ENCODE results near the gene CCDC24. TPM values are rescaled to one million over a fixed set of nuclear protein-coding genes. Genes with fewer than 3 reads are reported as not detected.

CCDC24 gene
- total and polyA plus RNA-seq, 2 of the 13 experiments (the other 11 are each of a cell fraction or from before 2014, with no cell fraction given): 1.4 to 2.9 TPM

GRCh38 chr1:43947874-43948437 lies 43.4 kb upstream of the CCDC24 start (continued):
- TF ChIP-seq ZNF557 (CRISPR knock-in tag; IDR thresholded peaks at IDR 0.05) (no peak), RFXAP (CRISPR knock-in tag; IDR thresholded peaks at IDR 0.05; ENCODE audit: borderline replicate concordance) (no peak), CCAR2 (optimal IDR thresholded peaks at IDR 0.05; ENCODE audit: low read depth, low read length) (no peak), MTA3 (CRISPR knock-in tag; IDR thresholded peaks at IDR 0.05) (no peak), ZNF766 (CRISPR knock-in tag; IDR thresholded peaks at IDR 0.05; ENCODE audit: borderline replicate concordance) (0 out of 2 replicates have a peak, but pooled peaks have one; percentile 45), ZNF264 (CRISPR knock-in tag; IDR thresholded peaks at IDR 0.05) (0 out of 2 replicates have a peak, but pooled peaks have one; percentile 31), NAIF1 (CRISPR knock-in tag; IDR thresholded peaks at IDR 0.05; ENCODE audit: borderline replicate concordance) (no peak), ZSCAN30 (CRISPR knock-in tag; IDR thresholded peaks at IDR 0.05) (no peak), ZNF800 (CRISPR knock-in tag; IDR thresholded peaks at IDR 0.05) (0 out of 2 replicates have a peak, but pooled peaks have one; percentile 46), BHLHE40 (IDR thresholded peaks at IDR 0.05; ENCODE audit: low read length) (no peak), SMAD9 (CRISPR knock-in tag; IDR thresholded peaks at IDR 0.05) (no peak), TOE1 (CRISPR knock-in tag; IDR thresholded peaks at IDR 0.05) (no peak), SAP130 (CRISPR knock-in tag; IDR thresholded peaks at IDR 0.05; ENCODE audit: low read depth) (peak; percentile 17; the same call in 1 of the 2 replicates), ZNF10 (CRISPR knock-in tag; IDR thresholded peaks at IDR 0.05; ENCODE audit: borderline replicate concordance, low read depth) (no peak), ZNF777 (CRISPR knock-in tag; IDR thresholded peaks at IDR 0.05) (no peak), MYNN (CRISPR knock-in tag; IDR thresholded peaks at IDR 0.05; ENCODE audit: low read depth) (no peak), HMGXB4 (CRISPR knock-in tag; IDR thresholded peaks at IDR 0.05; ENCODE audit: borderline replicate concordance in 1 of 2, low read depth in 1 of 2) (no peak), HIVEP1 (CRISPR knock-in tag; IDR thresholded peaks at IDR 0.05) (no peak), NRL (CRISPR knock-in tag; IDR thresholded peaks at IDR 0.05; ENCODE audit: borderline replicate concordance) (no peak), ZMAT5 (CRISPR knock-in tag; IDR thresholded peaks at IDR 0.05; ENCODE audit: borderline replicate concordance, low read depth) (no peak)
- TF ChIP-seq, protein P1, sequence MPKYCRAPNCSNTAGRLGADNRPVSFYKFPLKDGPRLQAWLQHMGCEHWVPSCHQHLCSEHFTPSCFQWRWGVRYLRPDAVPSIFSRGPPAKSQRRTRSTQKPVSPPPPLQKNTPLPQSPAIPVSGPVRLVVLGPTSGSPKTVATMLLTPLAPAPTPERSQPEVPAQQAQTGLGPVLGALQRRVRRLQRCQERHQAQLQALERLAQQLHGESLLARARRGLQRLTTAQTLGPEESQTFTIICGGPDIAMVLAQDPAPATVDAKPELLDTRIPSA (CRISPR knock-in tag; IDR thresholded peaks at IDR 0.05; ENCODE audit: borderline replicate concordance): no peak
- TF ChIP-seq, protein P2, sequence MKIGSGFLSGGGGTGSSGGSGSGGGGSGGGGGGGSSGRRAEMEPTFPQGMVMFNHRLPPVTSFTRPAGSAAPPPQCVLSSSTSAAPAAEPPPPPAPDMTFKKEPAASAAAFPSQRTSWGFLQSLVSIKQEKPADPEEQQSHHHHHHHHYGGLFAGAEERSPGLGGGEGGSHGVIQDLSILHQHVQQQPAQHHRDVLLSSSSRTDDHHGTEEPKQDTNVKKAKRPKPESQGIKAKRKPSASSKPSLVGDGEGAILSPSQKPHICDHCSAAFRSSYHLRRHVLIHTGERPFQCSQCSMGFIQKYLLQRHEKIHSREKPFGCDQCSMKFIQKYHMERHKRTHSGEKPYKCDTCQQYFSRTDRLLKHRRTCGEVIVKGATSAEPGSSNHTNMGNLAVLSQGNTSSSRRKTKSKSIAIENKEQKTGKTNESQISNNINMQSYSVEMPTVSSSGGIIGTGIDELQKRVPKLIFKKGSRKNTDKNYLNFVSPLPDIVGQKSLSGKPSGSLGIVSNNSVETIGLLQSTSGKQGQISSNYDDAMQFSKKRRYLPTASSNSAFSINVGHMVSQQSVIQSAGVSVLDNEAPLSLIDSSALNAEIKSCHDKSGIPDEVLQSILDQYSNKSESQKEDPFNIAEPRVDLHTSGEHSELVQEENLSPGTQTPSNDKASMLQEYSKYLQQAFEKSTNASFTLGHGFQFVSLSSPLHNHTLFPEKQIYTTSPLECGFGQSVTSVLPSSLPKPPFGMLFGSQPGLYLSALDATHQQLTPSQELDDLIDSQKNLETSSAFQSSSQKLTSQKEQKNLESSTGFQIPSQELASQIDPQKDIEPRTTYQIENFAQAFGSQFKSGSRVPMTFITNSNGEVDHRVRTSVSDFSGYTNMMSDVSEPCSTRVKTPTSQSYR (CRISPR knock-in tag; IDR thresholded peaks at IDR 0.05; ENCODE audit: borderline replicate concordance): no peak
- TF ChIP-seq, protein P3, sequence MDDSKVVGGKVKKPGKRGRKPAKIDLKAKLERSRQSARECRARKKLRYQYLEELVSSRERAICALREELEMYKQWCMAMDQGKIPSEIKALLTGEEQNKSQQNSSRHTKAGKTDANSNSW (CRISPR knock-in tag; IDR thresholded peaks at IDR 0.05; ENCODE audit: borderline replicate concordance): no peak

Measured in HepG2 (cell line).